HCT116 (cell line): Measurements from ENCODE around the gene PLPPR2.

Experiments
- ATF3 ChIP-seq: IDR thresholded peaks from 2 replicates; pipeline ENCODE4 v1.6.1; 2012
- CTCF ChIP-seq, 3 experiments: fragments of 200-600 bp in 1 of 3; sonication (generic) in 1 of 3; IDR thresholded peaks in 2 of 3; conservative IDR thresholded peaks in 1 of 3; 2 replicates each; pipeline ENCODE4 v1.5.1; 2012 to 2017; ENCODE audit warnings: low read depth in 2 of 3, low read length in 2 of 3, antibody characterized with exemption in 1 of 3, borderline replicate concordance in 1 of 3, control low read depth in 1 of 3, mild to moderate bottlenecking in 1 of 3, mixed read lengths in 1 of 3, mixed run types in 1 of 3, moderate library complexity in 1 of 3; ENCODE audit not compliant: insufficient read depth in 1 of 3
- EZH2 ChIP-seq: fragments of 200-600 bp; sonication (generic); IDR thresholded peaks from 2 replicates; pipeline ENCODE4 v1.6.1; 2017; ENCODE audit warnings: antibody characterized with exemption, mixed run types
- POLR2A ChIP-seq: IDR thresholded peaks from 2 replicates; pipeline ENCODE4 v1.7.0; 2011; ENCODE audit warnings: borderline replicate concordance; ENCODE audit not compliant: insufficient read depth, insufficient read length; ENCODE audit errors: extremely low read depth
- POLR2AphosphoS5 ChIP-seq: IDR thresholded peaks from 2 replicates; pipeline ENCODE4 v1.6.1; 2011; ENCODE audit warnings: mild to moderate bottlenecking, low read depth, low read length, moderate library complexity
- RAD21 ChIP-seq: IDR thresholded peaks from 2 replicates; pipeline ENCODE4 v1.6.1; 2012; ENCODE audit warnings: low read depth, mild to moderate bottlenecking
- YY1 ChIP-seq: IDR thresholded peaks from 2 replicates; pipeline ENCODE4 v1.6.1; 2011; ENCODE audit warnings: low read length, low read depth, moderate library complexity, mild to moderate bottlenecking; ENCODE audit not compliant: insufficient replicate concordance; ENCODE audit errors: extremely low read depth

- TF ChIP-seq YY1 (no peak), CTCF (IDR thresholded peaks at IDR 0.05 in 2 of 3, conservative IDR thresholded peaks at IDR 0.05 in 1 of 3; ENCODE audit: borderline replicate concordance in 1 of 3, insufficient read depth in 1 of 3, low read depth in 2 of 3, low read length in 2 of 3) (no peak), POLR2A (no peak), EZH2 (no peak), RAD21 (no peak), POLR2AphosphoS5 (no peak), ATF3 (no peak)
Observed at GRCh38 chr19:11379857-11380350, 24.7 kb downstream of the PLPPR2 start.
